Ectodermal cell (in vitro differentiated cells): ENCODE measurements around the gene ADARB2.

ENCODE experiments used
- H3K27ac ChIP-seq: 2 replicates; pipeline ENCODE4 v1.7.0; 2013; ENCODE audit warnings: mild to moderate bottlenecking, low read depth, low read length; ENCODE audit not compliant: insufficient read depth, poor library complexity, severe bottlenecking
- H3K27me3 ChIP-seq: 2 replicates; pipeline ENCODE4 v1.7.0; 2013; ENCODE audit warnings: mild to moderate bottlenecking, low read length; ENCODE audit not compliant: insufficient read depth, control insufficient read depth, poor library complexity, severe bottlenecking
- H3K36me3 ChIP-seq: one replicate; pipeline ENCODE4 v1.7.0; 2013; ENCODE audit warnings: low read length; ENCODE audit not compliant: control insufficient read depth, insufficient read depth
- H3K4me1 ChIP-seq: one replicate; pipeline ENCODE4 v1.7.0; 2013; ENCODE audit warnings: low read length; ENCODE audit not compliant: control insufficient read depth, insufficient read depth
- H3K4me3 ChIP-seq: 2 replicates; pipeline ENCODE4 v1.7.0; 2013; ENCODE audit warnings: low read depth, low read length, control low read depth; ENCODE audit not compliant: insufficient read depth
- H3K9me3 ChIP-seq: 2 replicates; pipeline ENCODE4 v1.7.0; 2013; ENCODE audit warnings: mild to moderate bottlenecking, low read length, moderate library complexity; ENCODE audit not compliant: control insufficient read depth
- WGBS, 2 experiments: methylation state at CpG; one replicate each; pipeline ENCODE4 v1.1.7; 2013; ENCODE audit warnings: missing lambda C conversion rate in 2 of 2; 5-methylcytosine and 5-hydroxymethylcytosine counted together

Gene ADARB2

GRCh38 chr10:1179346-1180070 lies 557.8 kb downstream of the ADARB2 start:
- Histone ChIP-seq H3K36me3 (no peaks in the 10 kb centered on the region), H3K27me3 (no peaks in the 10 kb centered on the region), H3K4me3 (no peak overlapping the region), H3K4me1 (no peaks in the 10 kb centered on the region), H3K9me3 (no peaks in the 10 kb centered on the region), H3K27ac (no peak overlapping the region)
- 91 to 92% methylated on average over 20 of the region's 20 CpGs for WGBS, 2 experiments

- Histone ChIP-seq H3K27ac (no peak overlapping the region), H3K4me3 (no peak overlapping the region), H3K36me3 (no peaks in the 10 kb centered on the region), H3K4me1 (no peaks in the 10 kb centered on the region), H3K27me3 (no peaks in the 10 kb centered on the region), H3K9me3 (no peaks in the 10 kb centered on the region)
- 90 to 91% methylated on average over 16 of the region's 16 CpGs for WGBS, 2 experiments
These were observed 558.8 kb downstream of the ADARB2 start for GRCh38 chr10:1178506-1178905.

- Histone ChIP-seq H3K27ac (no peak overlapping the region), H3K27me3 (no peaks in the 10 kb centered on the region), H3K9me3 (no peaks in the 10 kb centered on the region), H3K36me3 (no peaks in the 10 kb centered on the region), H3K4me3 (no peak overlapping the region), H3K4me1 (no peaks in the 10 kb centered on the region)
- 78 to 86% methylated on average over 9 of the region's 9 CpGs for WGBS, 2 experiments
These were observed 559.4 kb downstream of the ADARB2 start for GRCh38 chr10:1177936-1178335.

GRCh38 chr10:1175956-1176565 lies 561.3 kb downstream of the ADARB2 start:
- 96% methylated on average over 23 of the region's 23 CpGs for WGBS, 2 experiments
- Histone ChIP-seq H3K4me3 (no peak overlapping the region), H3K36me3 (no peaks in the 10 kb centered on the region), H3K27me3 (no peaks in the 10 kb centered on the region), H3K9me3 (no peaks in the 10 kb centered on the region), H3K27ac (no peak overlapping the region), H3K4me1 (no peaks in the 10 kb centered on the region)

- Histone ChIP-seq H3K27me3 (no peaks in the 10 kb centered on the region), H3K9me3 (no peaks in the 10 kb centered on the region), H3K36me3 (no peaks in the 10 kb centered on the region), H3K4me3 (no peak overlapping the region), H3K27ac (no peak overlapping the region), H3K4me1 (no peaks in the 10 kb centered on the region)
- WGBS, 2 experiments: 89 to 94% methylated on average over 5 of the region's 5 CpGs
These were observed 563.3 kb downstream of the ADARB2 start for GRCh38 chr10:1174022-1174421.

GRCh38 chr10:1173091-1173490 lies 564.2 kb downstream of the ADARB2 start:
- H3K4me1 ChIP-seq: no peaks in the 10 kb centered on the region
- H3K27me3 ChIP-seq: no peaks in the 10 kb centered on the region
- H3K4me3 ChIP-seq: no peak overlapping the region
- WGBS, 2 experiments: 93% methylated on average over 27 of the region's 27 CpGs
- no peak overlapping the region for H3K27ac ChIP-seq
- H3K9me3 ChIP-seq: no peaks in the 10 kb centered on the region
- H3K36me3 ChIP-seq: no peaks in the 10 kb centered on the region

- no peaks in the 10 kb centered on the region for H3K4me1 ChIP-seq
These were observed 564.9 kb downstream of the ADARB2 start for GRCh38 chr10:1172256-1172984.

GRCh38 chr10:1171586-1171985 lies 565.7 kb downstream of the ADARB2 start:
- WGBS, 2 experiments: 93 to 94% methylated on average over 8 to 9 of the region's 9 CpGs
- no peaks in the 10 kb centered on the region for H3K36me3 ChIP-seq
- no peaks in the 10 kb centered on the region for H3K27me3 ChIP-seq
- H3K4me3 ChIP-seq: no peak overlapping the region
- no peak overlapping the region for H3K27ac ChIP-seq
- no peaks in the 10 kb centered on the region for H3K9me3 ChIP-seq
- no peaks in the 10 kb centered on the region for H3K4me1 ChIP-seq

More at GRCh38 chr10:1172256-1172984, 564.9 kb downstream of the ADARB2 start:
- H3K4me3 ChIP-seq: no peak overlapping the region
- WGBS, 2 experiments: 93 to 94% methylated on average over 15 of the region's 15 CpGs
- H3K27me3 ChIP-seq: no peaks in the 10 kb centered on the region
- H3K27ac ChIP-seq: no peak overlapping the region
- no peaks in the 10 kb centered on the region for H3K9me3 ChIP-seq
- no peaks in the 10 kb centered on the region for H3K36me3 ChIP-seq

GRCh38 chr10:1171182-1171581 lies 566.1 kb downstream of the ADARB2 start:
- Histone ChIP-seq H3K4me3 (no peak overlapping the region), H3K27me3 (no peaks in the 10 kb centered on the region), H3K36me3 (no peaks in the 10 kb centered on the region), H3K27ac (no peak overlapping the region), H3K9me3 (no peaks in the 10 kb centered on the region), H3K4me1 (no peaks in the 10 kb centered on the region)
- 88 to 95% methylated on average over 4 of the region's 4 CpGs for WGBS, 2 experiments

- no peaks in the 10 kb centered on the region for H3K4me1 ChIP-seq
- H3K27ac ChIP-seq: no peak overlapping the region
- 94 to 95% methylated on average over 13 of the region's 13 CpGs for WGBS, 2 experiments
- no peaks in the 10 kb centered on the region for H3K36me3 ChIP-seq
- H3K9me3 ChIP-seq: no peaks in the 10 kb centered on the region
- H3K4me3 ChIP-seq: no peak overlapping the region
- no peaks in the 10 kb centered on the region for H3K27me3 ChIP-seq
These were observed 566.5 kb downstream of the ADARB2 start for GRCh38 chr10:1170867-1171180.
